Hematopoietic multipotent progenitor cell treated with erythropoietin and hydrocortisone succinate and interleukin-3 and kit ligand, for 6 days (in vitro differentiated cells): ENCODE measurements around the gene KLRF1.
A peak's percentile ranks its signal among the peaks of the same experiment; 100 is the strongest.
"Not testable (repeated sequence)": the region's sequence is repeated elsewhere in the genome, so short reads cannot be mapped to it uniquely, and the experiment has no call there.

Experiments used
- DNase-seq: peaks from one replicate; pipeline ENCODE4 v3.0.0-alpha.2; 2015

The KLRF1 gene

GRCh38 chr12:9870286-9870866 is 43.1 kb downstream of the KLRF1 start:
- DNase-seq: peak; percentile 48

- DNase-seq: peak; percentile 20
Measured at GRCh38 chr12:9872162-9872561, 44.9 kb downstream of the KLRF1 start.

GRCh38 chr12:9872742-9873141 is 45.5 kb downstream of the KLRF1 start:
- DNase-seq: no peak

- not testable (repeated sequence) for DNase-seq
Measured at GRCh38 chr12:9876120-9876519, 48.8 kb downstream of the KLRF1 start.

- DNase-seq: no peak
Measured at GRCh38 chr12:9880532-9881078, 53.3 kb downstream of the KLRF1 start.

GRCh38 chr12:9881246-9881645 is 54.0 kb downstream of the KLRF1 start, which contains the start of gene KLRF2:
Gene KLRF2 (plus strand): TSS chr12:9881489. CDS start chr12:9881596, 107 bp downstream.
- DNase-seq: no peak

- DNase-seq: no peak
Measured at GRCh38 chr12:9881988-9882387, 54.7 kb downstream of the KLRF1 start.

GRCh38 chr12:9883175-9883574 is 55.9 kb downstream of the KLRF1 start:
- peak; percentile 31 for DNase-seq

- no peak for DNase-seq
Measured at GRCh38 chr12:9888665-9889273, 61.5 kb downstream of the KLRF1 start.
